B cell (primary cell): ENCODE data around the gene MMP3. TPM values are rescaled to one million over a fixed set of nuclear protein-coding genes. Genes with fewer than 3 reads are reported as not detected.

Source experiments
- ATAC-seq: fragments of 200-7000 bp; cut with Tn5 transposase; one replicate; pipeline ENCODE4 v1.10.0; 2021; ENCODE audit warnings: low read depth, mild to moderate bottlenecking, moderate number of reproducible peaks, moderate library complexity
- CTCF ChIA-PET: fragments of 350-600 bp; sonication (Branson Sonifier 250); formaldehyde crosslinking; loops from one replicate; lab custom pipeline; 2021; ENCODE audit warnings: antibody characterized with exemption, inconsistent platforms; lab: Charles Lee
- POLR2A ChIA-PET: fragments of 350-600 bp; sonication (Branson Sonifier 250); formaldehyde crosslinking; loops from one replicate; lab custom pipeline; 2021; ENCODE audit warnings: antibody characterized with exemption; lab: Charles Lee
- DNase-seq: peaks from one replicate; pipeline ENCODE4 v3.0.0; 2013
- H2AFZ ChIP-seq: 2 replicates; pipeline ENCODE4 v1.6.1; 2012; ENCODE audit warnings: mild to moderate bottlenecking, low read depth, low read length; ENCODE audit not compliant: insufficient read depth, poor library complexity, severe bottlenecking
- H3K27ac ChIP-seq, 2 donors: 1 replicate in 1 of 2; 2 replicates in 1 of 2; pipeline ENCODE4 v1.5.1; 2012 to 2013; ENCODE audit warnings: low read length in 2 of 2, mild to moderate bottlenecking in 2 of 2, moderate library complexity in 1 of 2
- H3K27me3 ChIP-seq, 4 experiments: fragments of 200-600 bp in 1 of 4; sonication (generic) in 1 of 4; replicated peaks in 1 of 4; 1 replicate in 2 of 4; 2 replicates in 2 of 4; pipeline versions ENCODE4 v1.6.1 to v1.7.0; 2013 to 2016; ENCODE audit warnings: low read length in 3 of 4, mild to moderate bottlenecking in 2 of 4, mixed read lengths in 1 of 4, moderate library complexity in 1 of 4; ENCODE audit not compliant: insufficient read depth in 4 of 4, control insufficient read depth in 3 of 4; ENCODE audit errors: control extremely low read depth in 1 of 4
- H3K36me3 ChIP-seq, 2 experiments: replicated peaks in 1 of 2; 1 replicate in 1 of 2; 2 replicates in 1 of 2; pipeline versions ENCODE4 v1.6.1 to v1.7.1; 2013; ENCODE audit warnings: low read length in 1 of 2; ENCODE audit not compliant: insufficient read depth in 2 of 2, control insufficient read depth in 1 of 2; ENCODE audit errors: control extremely low read depth in 1 of 2, extremely low read depth in 1 of 2
- H3K4me1 ChIP-seq, 2 donors: fragments of 200-600 bp in 1 of 2; sonication (generic) in 1 of 2; 1 replicate in 1 of 2; 2 replicates in 1 of 2; pipeline versions ENCODE4 v1.5.1 to v1.6.1; 2013 to 2017; ENCODE audit warnings: low read length in 2 of 2; ENCODE audit not compliant: control insufficient read depth in 2 of 2, insufficient read depth in 2 of 2
- H3K4me2 ChIP-seq: replicated peaks from 2 replicates; pipeline ENCODE3; 2012; ENCODE audit warnings: mild to moderate bottlenecking, low read depth, low read length; ENCODE audit not compliant: poor library complexity, severe bottlenecking
- H3K4me3 ChIP-seq, 5 experiments: fragments of 200-600 bp in 1 of 5; sonication (generic) in 1 of 5; 1 replicate in 3 of 5; 2 replicates in 2 of 5; pipeline versions ENCODE4 v1.5.1 to v1.7.0; 2011 to 2016; ENCODE audit warnings: low read length in 4 of 5, mild to moderate bottlenecking in 4 of 5, low read depth in 2 of 5, control low read depth in 1 of 5, moderate library complexity in 1 of 5; ENCODE audit not compliant: insufficient read depth in 1 of 5; ENCODE audit errors: control extremely low read depth in 1 of 5, extremely low read depth in 1 of 5
- H3K79me2 ChIP-seq: fragments of 200-600 bp; sonication (generic); one replicate; pipeline ENCODE4 v1.6.0; 2016; ENCODE audit warnings: low read length; ENCODE audit not compliant: control insufficient read depth, insufficient read depth
- H3K9ac ChIP-seq: fragments of 200-600 bp; sonication (generic); 2 replicates; pipeline ENCODE4 v1.6.1; 2017; ENCODE audit warnings: mild to moderate bottlenecking, low read length, moderate library complexity
- H3K9me3 ChIP-seq, 3 donors: one replicate each; pipeline versions ENCODE4 v1.6.1 to v1.7.1; 2013; ENCODE audit warnings: low read length in 2 of 3; ENCODE audit not compliant: control insufficient read depth in 2 of 3, insufficient read depth in 1 of 3; ENCODE audit errors: control extremely low read depth in 1 of 3
- H4K20me1 ChIP-seq: 2 replicates; pipeline ENCODE4 v1.6.0; 2012; ENCODE audit warnings: mild to moderate bottlenecking, low read length; ENCODE audit not compliant: insufficient read depth, control insufficient read depth, poor library complexity, severe bottlenecking
- H3K27ac Mint-ChIP-seq: one replicate; pipeline ENCODE4 v1.8.0; 2021; ENCODE audit warnings: mixed read lengths
- H3K27me3 Mint-ChIP-seq: one replicate; pipeline ENCODE4 v1.8.0; 2021; ENCODE audit warnings: mixed read lengths
- H3K4me1 Mint-ChIP-seq: one replicate; pipeline ENCODE4 v1.8.0; 2021; ENCODE audit warnings: mixed read lengths
- H3K4me3 Mint-ChIP-seq: one replicate; pipeline ENCODE4 v1.8.0; 2021; ENCODE audit warnings: mixed read lengths
- H3K9me3 Mint-ChIP-seq: one replicate; pipeline ENCODE4 v1.8.0; 2022; ENCODE audit warnings: mixed read lengths; ENCODE audit not compliant: insufficient read depth
- EZH2 ChIP-seq: IDR thresholded peaks from 2 replicates; pipeline ENCODE4 v1.6.1; 2012; ENCODE audit warnings: borderline replicate concordance, low read depth, mild to moderate bottlenecking, moderate library complexity, low read length; ENCODE audit not compliant: insufficient read depth, poor library complexity, severe bottlenecking
- WGBS: methylation state at CpG from one replicate; pipeline ENCODE4 v1.1.5; 2013; ENCODE audit warnings: missing lambda C conversion rate; ENCODE audit not compliant: insufficient coverage; 5-methylcytosine and 5-hydroxymethylcytosine counted together
- intact Hi-C: fragments of 100-400 bp; cut with micrococcal nuclease; formaldehyde crosslinking; loops from one replicate; pipeline ENCODE4 v1.10.0; 2022
- polyA plus RNA-seq: library from polyadenylated mRNA; depleted of rRNA; stranded (reverse); fragments of >200 nt; gene quantifications from 2 replicates; pipeline ENCODE4 v1.2.3, GENCODE V29; 2012
- total RNA-seq, 2 donors: library from RNA; stranded (reverse); fragments of 120-200 nt in 1 of 2; gene quantifications; 1 replicate in 1 of 2; 2 replicates in 1 of 2; pipeline versions ENCODE4 v1.2.3 to v1.2.4, GENCODE V29; 2013 to 2022
- TF ChIP-seq, protein P1 (sequence below): fragments of 200-600 bp; IDR thresholded peaks from one replicate; pipeline ENCODE4 v1.8.0; 2022; ENCODE audit warnings: antibody characterized with exemption, mild to moderate bottlenecking

MMP3 gene
- total and polyA plus RNA-seq, 2 donors (not counting 1 experiment from before 2014, with no cell fraction given): not detected

DNA sequence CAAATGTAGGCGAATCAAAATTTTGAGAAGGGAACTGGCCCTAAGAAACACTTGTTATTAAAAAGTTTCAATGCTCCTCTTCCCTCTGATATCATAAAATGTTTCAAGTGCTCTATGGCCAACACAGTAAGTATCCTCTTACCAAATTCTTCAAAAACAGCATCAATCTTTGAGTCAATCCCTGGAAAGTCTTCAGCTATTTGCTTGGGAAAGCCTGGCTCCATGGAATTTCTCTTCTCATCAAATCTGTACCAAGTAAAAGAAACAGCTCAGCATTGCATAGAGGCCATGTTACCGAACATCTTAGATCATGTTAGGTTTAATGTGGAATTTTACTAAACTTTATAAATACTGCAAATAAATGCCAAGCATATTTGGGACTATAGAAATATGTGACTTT, 6.3 kb downstream of the MMP3 start:
- Mint-ChIP-seq H3K27ac (no peak overlapping the region), H3K4me1 (no peaks in the 10 kb centered on the region), H3K27me3 (peaks cover 14% of the 10 kb centered on the region), H3K4me3 (no peak overlapping the region), H3K9me3 (no peaks in the 10 kb centered on the region)
- TF ChIP-seq EZH2: no peak
- TF ChIP-seq, protein P1, sequence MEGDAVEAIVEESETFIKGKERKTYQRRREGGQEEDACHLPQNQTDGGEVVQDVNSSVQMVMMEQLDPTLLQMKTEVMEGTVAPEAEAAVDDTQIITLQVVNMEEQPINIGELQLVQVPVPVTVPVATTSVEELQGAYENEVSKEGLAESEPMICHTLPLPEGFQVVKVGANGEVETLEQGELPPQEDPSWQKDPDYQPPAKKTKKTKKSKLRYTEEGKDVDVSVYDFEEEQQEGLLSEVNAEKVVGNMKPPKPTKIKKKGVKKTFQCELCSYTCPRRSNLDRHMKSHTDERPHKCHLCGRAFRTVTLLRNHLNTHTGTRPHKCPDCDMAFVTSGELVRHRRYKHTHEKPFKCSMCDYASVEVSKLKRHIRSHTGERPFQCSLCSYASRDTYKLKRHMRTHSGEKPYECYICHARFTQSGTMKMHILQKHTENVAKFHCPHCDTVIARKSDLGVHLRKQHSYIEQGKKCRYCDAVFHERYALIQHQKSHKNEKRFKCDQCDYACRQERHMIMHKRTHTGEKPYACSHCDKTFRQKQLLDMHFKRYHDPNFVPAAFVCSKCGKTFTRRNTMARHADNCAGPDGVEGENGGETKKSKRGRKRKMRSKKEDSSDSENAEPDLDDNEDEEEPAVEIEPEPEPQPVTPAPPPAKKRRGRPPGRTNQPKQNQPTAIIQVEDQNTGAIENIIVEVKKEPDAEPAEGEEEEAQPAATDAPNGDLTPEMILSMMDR: no peak
- no peak overlapping the region for H3K4me3 ChIP-seq
- no peaks in the 10 kb centered on the region for H4K20me1 ChIP-seq
- ChIA-PET POLR2A (no interaction called here), CTCF (no interaction called here)
- H3K4me2 ChIP-seq: no peak overlapping the region
- H3K36me3 ChIP-seq: no peaks in the 10 kb centered on the region
- H3K79me2 ChIP-seq: no peaks in the 10 kb centered on the region
- H3K4me1 ChIP-seq: no peaks in the 10 kb centered on the region
- no peak overlapping the region for H2AFZ ChIP-seq
- H3K9ac ChIP-seq: no peak overlapping the region
- H3K27me3 ChIP-seq: no peaks in the 10 kb centered on the region
- no CpG with 5 or more reads among the region's 2 CpGs for WGBS
- intact Hi-C loops: no loop called here
- DNase-seq (no peak), ATAC-seq (no peak)
- H3K9me3 ChIP-seq: no peaks in the 10 kb centered on the region
- H3K27ac ChIP-seq: no peak overlapping the region

DNA sequence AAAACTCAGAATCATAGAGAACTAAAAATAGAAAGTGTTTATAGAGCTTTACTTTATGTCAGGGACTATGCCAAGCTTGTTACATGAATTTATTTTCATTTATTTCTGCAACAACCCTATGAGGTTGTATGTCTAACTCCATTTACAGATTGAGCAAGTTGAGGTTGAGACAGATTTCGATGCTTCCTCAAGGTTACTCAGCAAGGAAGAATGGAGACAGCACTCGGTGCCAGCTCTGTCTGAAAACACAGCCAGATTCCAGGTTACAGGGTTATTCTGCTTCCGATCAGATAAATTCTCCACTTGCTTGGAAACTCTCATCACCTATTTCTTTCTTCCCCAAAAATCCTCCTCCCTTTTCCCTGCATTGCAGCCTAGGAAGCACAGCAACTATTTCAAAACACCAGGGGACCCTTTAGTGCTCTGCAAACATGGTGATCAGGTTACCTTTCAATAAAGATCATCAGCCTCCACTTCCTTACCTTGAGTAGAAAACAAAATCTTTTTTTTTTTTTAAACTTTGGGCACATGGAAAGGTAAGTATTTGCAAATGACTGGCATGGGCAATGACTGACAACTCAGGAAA, 7.0 kb downstream of the MMP3 start:
- Mint-ChIP-seq H3K27me3 (peaks cover 22% of the 10 kb centered on the region), H3K9me3 (no peaks in the 10 kb centered on the region), H3K27ac (no peak overlapping the region), H3K4me3 (no peak overlapping the region), H3K4me1 (peaks cover 2% of the 10 kb centered on the region)
- ATAC-seq (no peak), DNase-seq (no peak)
- ChIA-PET POLR2A (no interaction called here), CTCF (no interaction called here)
- no peaks in the 10 kb centered on the region for H3K4me1 ChIP-seq
- no peaks in the 10 kb centered on the region for H3K79me2 ChIP-seq
- intact Hi-C loops: no loop called here
- no peak overlapping the region for H3K9ac ChIP-seq
- no peak overlapping the region for H3K4me3 ChIP-seq
- no peak overlapping the region for H3K4me2 ChIP-seq
- H3K27ac ChIP-seq: no peak overlapping the region
- H4K20me1 ChIP-seq: no peaks in the 10 kb centered on the region
- TF ChIP-seq EZH2: no peak
- TF ChIP-seq, protein P1: no peak
- H2AFZ ChIP-seq: no peak overlapping the region
- 92% methylated on average over 2 of the region's 3 CpGs for WGBS
- no peaks in the 10 kb centered on the region for H3K36me3 ChIP-seq
- H3K27me3 ChIP-seq: peaks cover 0 to 4% (median 0%) of the 10 kb centered on the region in 4 experiments
- H3K9me3 ChIP-seq: peaks cover 0 to 2% (median 0%) of the 10 kb centered on the region in 3 donors
